ENCODE results near the gene MRPL20. TPM values are rescaled to one million over a fixed set of nuclear protein-coding genes. Genes with fewer than 3 reads are reported as not detected.
"Not testable (repeated sequence)": the region's sequence is repeated elsewhere in the genome, so short reads cannot be mapped to it uniquely, and the experiment has no call there.

Gene MRPL20
- total RNA-seq, 4 donors from 2014 or later: 123 to 199 (median 160) TPM

DNA sequence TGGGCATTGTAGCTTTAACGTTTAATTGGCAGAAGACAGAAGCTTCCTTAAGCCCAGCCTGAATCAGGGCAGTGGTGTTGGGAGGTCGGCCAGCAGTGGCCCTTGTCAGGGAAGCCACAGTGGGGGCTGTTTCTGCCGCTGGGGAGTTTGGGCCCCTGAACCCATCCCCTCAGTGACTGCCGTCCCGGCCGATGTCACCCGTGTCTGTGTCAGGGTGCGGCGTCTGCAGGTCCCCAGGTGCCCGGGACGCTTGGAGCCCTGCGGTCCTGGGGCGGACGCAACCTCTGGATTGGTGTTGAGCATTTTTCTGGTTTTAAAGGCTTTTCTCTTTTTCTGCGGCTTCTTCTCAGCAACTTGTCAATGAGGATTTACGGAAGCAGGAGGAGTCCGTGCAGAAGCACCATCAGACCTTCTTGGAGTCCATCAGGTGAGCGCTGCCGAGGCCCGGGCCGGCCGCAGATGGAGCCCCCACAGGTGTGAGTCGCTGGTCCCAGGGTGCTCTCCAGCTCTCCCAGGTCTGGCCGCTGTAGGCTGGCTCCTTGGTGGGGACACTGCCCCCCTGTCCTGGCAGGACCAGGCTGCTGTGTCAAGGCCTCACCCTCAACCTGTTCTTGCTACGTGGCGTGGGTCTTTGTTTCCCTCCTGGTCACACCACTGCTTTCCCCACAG is 44.7 kb upstream of the MRPL20 start:
- DNase-seq: no peak
- H3K27me3 ChIP-seq: no peaks in the 10 kb centered on the region
- 92 to 93% methylated on average over 20 of the region's 26 CpGs for WGBS, 2 donors
- TF ChIP-seq, protein P1, sequence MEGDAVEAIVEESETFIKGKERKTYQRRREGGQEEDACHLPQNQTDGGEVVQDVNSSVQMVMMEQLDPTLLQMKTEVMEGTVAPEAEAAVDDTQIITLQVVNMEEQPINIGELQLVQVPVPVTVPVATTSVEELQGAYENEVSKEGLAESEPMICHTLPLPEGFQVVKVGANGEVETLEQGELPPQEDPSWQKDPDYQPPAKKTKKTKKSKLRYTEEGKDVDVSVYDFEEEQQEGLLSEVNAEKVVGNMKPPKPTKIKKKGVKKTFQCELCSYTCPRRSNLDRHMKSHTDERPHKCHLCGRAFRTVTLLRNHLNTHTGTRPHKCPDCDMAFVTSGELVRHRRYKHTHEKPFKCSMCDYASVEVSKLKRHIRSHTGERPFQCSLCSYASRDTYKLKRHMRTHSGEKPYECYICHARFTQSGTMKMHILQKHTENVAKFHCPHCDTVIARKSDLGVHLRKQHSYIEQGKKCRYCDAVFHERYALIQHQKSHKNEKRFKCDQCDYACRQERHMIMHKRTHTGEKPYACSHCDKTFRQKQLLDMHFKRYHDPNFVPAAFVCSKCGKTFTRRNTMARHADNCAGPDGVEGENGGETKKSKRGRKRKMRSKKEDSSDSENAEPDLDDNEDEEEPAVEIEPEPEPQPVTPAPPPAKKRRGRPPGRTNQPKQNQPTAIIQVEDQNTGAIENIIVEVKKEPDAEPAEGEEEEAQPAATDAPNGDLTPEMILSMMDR (IDR thresholded peaks at IDR 0.05): no peak
- TF ChIP-seq POLR2A (IDR thresholded peaks at IDR 0.05): no peak
- H3K27ac ChIP-seq: no peak overlapping the region
- H3K4me1 ChIP-seq: no peaks in the 10 kb centered on the region
- no peaks in the 10 kb centered on the region for H3K36me3 ChIP-seq
- intact Hi-C loops (cut with DNase I): no loop called here
- no peak overlapping the region for H3K4me3 ChIP-seq (replicated peaks in 1 of 3)
- no peaks in the 10 kb centered on the region for H3K9me3 ChIP-seq

DNA sequence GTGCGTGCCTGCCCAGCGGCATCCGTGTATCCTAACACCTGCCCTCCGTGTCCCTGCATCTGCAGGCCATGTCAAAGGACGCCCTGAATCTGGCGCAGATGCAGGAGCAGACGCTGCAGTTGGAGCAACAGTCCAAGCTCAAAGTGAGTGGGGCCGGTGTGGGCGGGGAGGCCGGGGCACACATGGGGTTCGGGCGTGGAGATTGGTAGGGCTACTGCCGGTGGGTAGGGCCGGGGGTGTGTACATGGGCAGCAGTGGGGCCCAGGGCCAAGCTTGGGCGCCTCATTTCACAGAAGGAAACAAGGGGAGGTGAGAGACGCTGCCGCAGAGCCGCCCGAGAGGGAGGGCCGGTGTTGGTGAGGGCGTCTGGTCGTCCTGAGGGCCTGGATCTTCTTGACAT is 43.5 kb upstream of the MRPL20 start:
- H3K27me3 ChIP-seq; H3K9me3 ChIP-seq; H3K36me3 ChIP-seq; H3K4me3 ChIP-seq (replicated peaks in 1 of 3); H3K4me1 ChIP-seq; H3K27ac ChIP-seq; intact Hi-C loops (cut with DNase I); DNase-seq: not testable (repeated sequence)
- 84 to 86% methylated on average over 19 to 22 of the region's 22 CpGs for WGBS, 2 donors

DNA sequence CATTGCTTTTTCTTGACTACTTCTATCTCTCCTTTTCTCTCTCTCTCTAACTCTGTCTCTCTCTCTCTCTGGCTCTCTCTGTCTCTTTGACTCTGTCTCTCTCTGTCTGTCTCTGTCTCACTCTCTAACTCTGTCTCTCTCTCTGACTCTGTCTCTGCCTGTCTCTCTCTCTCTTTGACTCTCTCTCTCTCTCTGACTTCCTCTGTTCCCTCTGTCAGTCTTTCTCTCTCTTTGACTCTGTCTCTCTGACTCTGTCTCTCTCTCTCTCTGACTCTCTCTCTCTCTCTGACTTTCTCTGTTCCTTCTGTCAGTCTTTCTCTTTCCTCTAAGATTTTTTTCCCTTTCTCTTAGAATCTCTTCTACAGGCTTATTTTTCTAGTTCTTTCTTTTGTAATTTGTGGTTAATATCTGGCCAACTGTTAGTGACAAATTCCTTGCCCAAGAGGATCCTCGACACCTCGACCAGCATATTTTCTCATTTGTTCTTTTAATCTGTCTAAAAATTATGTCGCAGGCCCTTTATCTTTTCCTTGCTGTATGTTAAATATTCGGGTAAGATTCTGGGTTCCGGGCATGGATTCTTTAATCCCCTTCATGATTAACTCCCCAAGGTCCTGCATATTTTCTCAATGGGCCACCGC is 42.1 kb upstream of the MRPL20 start, which contains the start of gene ATAD3C:
Gene ATAD3C (plus strand): TSS at position 591 of the 641 bp plus-strand sequence. CDS start 995 bp downstream, outside the sequence.
- TF ChIP-seq, protein P1 (IDR thresholded peaks at IDR 0.05): no peak
- TF ChIP-seq POLR2A (IDR thresholded peaks at IDR 0.05): no peak
- H3K4me1 ChIP-seq: no peaks in the 10 kb centered on the region
- no peak within 1 kb of the TSS for H3K27ac ChIP-seq
- H3K9me3 ChIP-seq: no peaks in the 10 kb centered on the region
- no peaks in the 10 kb centered on the region for H3K27me3 ChIP-seq
- H3K36me3 ChIP-seq: no peaks in the 10 kb centered on the region
- H3K4me3 ChIP-seq (replicated peaks in 1 of 3): no peak within 1 kb of the TSS
- intact Hi-C loops (cut with DNase I): no loop called here
- 84 to 89% methylated on average over 6 of the region's 6 CpGs for WGBS, 2 donors
- DNase-seq: no peak

DNA sequence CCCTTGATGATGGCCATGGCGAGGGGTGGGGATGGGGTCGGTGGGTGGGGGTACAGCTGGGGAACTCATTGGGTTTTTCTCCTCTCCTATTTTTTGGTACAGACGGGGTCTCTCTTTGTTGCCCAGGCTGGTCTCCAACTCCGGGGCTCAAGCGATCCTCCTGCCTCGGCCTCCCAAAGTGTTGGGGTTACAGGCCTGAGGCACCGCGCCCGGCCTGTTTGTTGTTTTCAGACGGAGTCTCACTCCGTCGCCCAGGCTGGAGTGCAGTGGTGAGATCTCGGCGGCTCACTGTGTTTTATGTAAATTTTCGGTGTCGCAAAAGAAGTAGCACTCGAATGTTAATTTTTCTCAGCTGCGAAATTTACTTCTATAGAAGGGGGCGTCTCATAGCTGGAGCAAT is 39.5 kb upstream of the MRPL20 start:
- DNase-seq; H3K9me3 ChIP-seq; intact Hi-C loops (cut with DNase I); H3K27ac ChIP-seq; H3K4me3 ChIP-seq (replicated peaks in 1 of 3); H3K36me3 ChIP-seq; H3K27me3 ChIP-seq; H3K4me1 ChIP-seq: not testable (repeated sequence)
- 92 to 95% methylated on average over 19 of the region's 19 CpGs for WGBS, 2 donors

DNA sequence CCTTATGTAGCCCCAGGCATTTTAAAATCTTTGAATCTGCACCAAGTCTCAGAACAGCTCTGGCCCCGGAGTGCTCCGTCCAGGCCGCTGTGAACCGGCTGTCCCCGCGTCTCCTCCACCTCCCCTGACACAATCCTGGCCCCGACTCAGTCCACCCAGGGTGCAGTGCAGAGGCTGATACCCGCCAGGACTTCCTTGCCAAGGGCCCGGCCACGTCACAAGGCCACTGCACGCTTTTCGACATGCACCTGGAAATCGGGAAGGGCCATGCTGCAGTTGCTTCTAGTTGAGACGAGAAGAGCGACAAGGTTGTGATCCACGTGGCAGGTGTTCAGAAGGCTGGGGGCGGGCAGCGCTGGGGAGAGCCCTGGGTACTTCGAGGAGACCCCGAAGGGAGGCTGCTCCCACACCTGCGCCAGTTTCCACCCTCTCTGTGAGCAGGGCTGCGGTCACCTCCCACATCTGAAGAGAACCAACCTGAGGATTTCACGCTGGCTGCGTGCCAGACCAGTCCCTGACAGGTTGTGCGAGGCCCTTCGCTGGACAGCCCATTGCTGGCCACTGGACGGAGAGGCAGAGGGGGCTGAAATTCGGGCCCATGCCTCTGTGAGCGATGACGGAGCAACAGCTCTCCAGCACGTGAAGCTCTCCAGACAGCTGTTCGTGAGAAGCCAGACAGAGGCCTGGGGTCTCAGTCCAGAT is 35.1 kb upstream of the MRPL20 start:
- Histone ChIP-seq H3K27me3 (no peaks in the 10 kb centered on the region), H3K27ac (no peak overlapping the region), H3K4me3 (replicated peaks in 1 of 3) (no peak overlapping the region), H3K36me3 (no peaks in the 10 kb centered on the region), H3K9me3 (no peaks in the 10 kb centered on the region), H3K4me1 (peaks cover 0 to 8% of the 10 kb centered on the region in 2 donors)
- intact Hi-C loops (cut with DNase I): loop anchor here (5.0 kb wide), 1 partner anchor 35 kb away; the partner anchor contains the start of gene MRPL20
- 82 to 85% methylated on average over 25 to 31 of the region's 32 CpGs for WGBS, 2 donors
- DNase-seq: no peak
- TF ChIP-seq, protein P1 (IDR thresholded peaks at IDR 0.05): no peak
- TF ChIP-seq POLR2A (IDR thresholded peaks at IDR 0.05): no peak

Data from thyroid gland (tissue), 4 donors.